KBM-7 (cell line): ENCODE results near the gene FREY1.
"Not testable (repeated sequence)": the region's sequence is repeated elsewhere in the genome, so short reads cannot be mapped to it uniquely, and the experiment has no call there.

ENCODE experiments used
- DNase-seq: peaks from one replicate; pipeline ENCODE4 v3.0.0-alpha.2; 2015
- in situ Hi-C: fragments of 300-500 bp; cut with MboI; formaldehyde crosslinking; loops from 2 replicates; pipeline ENCODE4 v1.14.3; 2020; ENCODE audit warnings: low sequenced_read_pairs, low pct_unique_long_range_greater_than_20kb, mixed read lengths

Gene FREY1

GRCh38 chr11:45918331-45918941 is 11.4 kb upstream of the FREY1 start:
- in situ Hi-C loops = no loop called here
- peak; percentile 71 for DNase-seq

- in situ Hi-C loops = no loop called here
- DNase-seq = peak; percentile 97
These were observed 10.7 kb upstream of the FREY1 start, which contains the start of gene PEX16 for GRCh38 chr11:45917623-45918330. TSS of gene PEX16 (minus strand) at chr11:45917877. CDS start at chr11:45917811, 66 bp downstream.

GRCh38 chr11:45917286-45917622 is 10.2 kb upstream of the FREY1 start:
- DNase-seq = no peak
- in situ Hi-C loops = no loop called here

- in situ Hi-C loops = no loop called here
- DNase-seq = no peak
These were observed 8.4 kb upstream of the FREY1 start for GRCh38 chr11:45915446-45915845.

GRCh38 chr11:45913942-45914635 is 7.0 kb upstream of the FREY1 start:
- no peak for DNase-seq
- in situ Hi-C loops = no loop called here

- no peak for DNase-seq
- in situ Hi-C loops = no loop called here
These were observed 6.4 kb upstream of the FREY1 start for GRCh38 chr11:45913514-45913913.

GRCh38 chr11:45910623-45911022 is 3.6 kb upstream of the FREY1 start:
- DNase-seq = no peak

GRCh38 chr11:45909594-45910475 is 2.8 kb upstream of the FREY1 start:
- in situ Hi-C loops = no loop called here
- no peak for DNase-seq

More at GRCh38 chr11:45910623-45911022, 3.6 kb upstream of the FREY1 start:
- in situ Hi-C loops = no loop called here

- in situ Hi-C loops = no loop called here
These were observed 870 bp upstream of the FREY1 start for GRCh38 chr11:45907911-45908370.

GRCh38 chr11:45906096-45906682 is 882 bp downstream of the FREY1 start:
- in situ Hi-C loops = no loop called here
- DNase-seq = no peak

More at GRCh38 chr11:45907911-45908370, 870 bp upstream of the FREY1 start:
- no peak for DNase-seq

- DNase-seq, in situ Hi-C loops: not testable (repeated sequence)
These were observed 1.5 kb downstream of the FREY1 start for GRCh38 chr11:45905576-45905975.

- in situ Hi-C loops = no loop called here
- DNase-seq = no peak
These were observed 2.0 kb downstream of the FREY1 start for GRCh38 chr11:45905095-45905494.

- DNase-seq = no peak
- in situ Hi-C loops = no loop called here
These were observed 2.7 kb downstream of the FREY1 start for GRCh38 chr11:45904309-45904915.

GRCh38 chr11:45902452-45903380 is 4.4 kb downstream of the FREY1 start:
- in situ Hi-C loops = no loop called here
- no peak for DNase-seq

- DNase-seq = no peak
- in situ Hi-C loops = no loop called here
These were observed 5.4 kb downstream of the FREY1 start for GRCh38 chr11:45901626-45902025.

GRCh38 chr11:45900916-45901617 is 6.0 kb downstream of the FREY1 start:
- in situ Hi-C loops = no loop called here
- DNase-seq = no peak
